GM19328 (cell line): Measurements from ENCODE around the gene MGAT3.
"Not testable (repeated sequence)": the region's sequence is repeated elsewhere in the genome, so short reads cannot be mapped to it uniquely, and the experiment has no call there.

ENCODE experiments used
- ATAC-seq: cut with Tn5 transposase; IDR thresholded peaks from one replicate; pipeline ENCODE4 v1.9.1; 2021; ENCODE audit warnings: mild to moderate bottlenecking, moderate library complexity; ENCODE audit not compliant: unreplicated experiment

The MGAT3 gene

GRCh38 chr22:39508393-39508792 is 51.6 kb downstream of the MGAT3 start:
- no peak for ATAC-seq

GRCh38 chr22:39510529-39511149 is 53.8 kb downstream of the MGAT3 start:
- ATAC-seq = no peak

GRCh38 chr22:39511226-39511625 is 54.4 kb downstream of the MGAT3 start:
- no peak for ATAC-seq

- ATAC-seq = no peak
Observed at GRCh38 chr22:39512026-39512425, 55.2 kb downstream of the MGAT3 start.

GRCh38 chr22:39513791-39514190 is 57.0 kb downstream of the MGAT3 start:
- no peak for ATAC-seq

GRCh38 chr22:39514373-39514973 is 57.7 kb downstream of the MGAT3 start:
- no peak for ATAC-seq

- no peak for ATAC-seq
Observed at GRCh38 chr22:39515266-39516050, 58.6 kb downstream of the MGAT3 start.

- ATAC-seq = no peak
Observed at GRCh38 chr22:39517470-39517869, 60.7 kb downstream of the MGAT3 start.

- no peak for ATAC-seq
Observed at GRCh38 chr22:39518144-39518786, 61.5 kb downstream of the MGAT3 start.

GRCh38 chr22:39518996-39519680 is 62.3 kb downstream of the MGAT3 start:
- ATAC-seq = no peak

GRCh38 chr22:39519681-39520225 is 62.9 kb downstream of the MGAT3 start:
- ATAC-seq = peak; percentile 78

GRCh38 chr22:39520226-39521105 is 63.7 kb downstream of the MGAT3 start, which contains the start of gene ATF4:
Gene ATF4 (plus strand): TSS chr22:39520562. CDS start chr22:39521446, 884 bp downstream.
- peak; percentile 48 for ATAC-seq

GRCh38 chr22:39521106-39521885 is 64.5 kb downstream of the MGAT3 start:
- ATAC-seq = not testable (repeated sequence)

- ATAC-seq = not testable (repeated sequence)
Observed at GRCh38 chr22:39522091-39522490, 65.3 kb downstream of the MGAT3 start.

- no peak for ATAC-seq
Observed at GRCh38 chr22:39522567-39523300, 65.9 kb downstream of the MGAT3 start.

- no peak for ATAC-seq
Observed at GRCh38 chr22:39524089-39524752, 67.4 kb downstream of the MGAT3 start.
